ENCODE results near the gene AFG3L2. TPM values are rescaled to one million over a fixed set of nuclear protein-coding genes. Genes with fewer than 3 reads are reported as not detected.

AFG3L2 gene
- total RNA-seq, 1 donor from 2014 or later = 46.7 TPM

DNA sequence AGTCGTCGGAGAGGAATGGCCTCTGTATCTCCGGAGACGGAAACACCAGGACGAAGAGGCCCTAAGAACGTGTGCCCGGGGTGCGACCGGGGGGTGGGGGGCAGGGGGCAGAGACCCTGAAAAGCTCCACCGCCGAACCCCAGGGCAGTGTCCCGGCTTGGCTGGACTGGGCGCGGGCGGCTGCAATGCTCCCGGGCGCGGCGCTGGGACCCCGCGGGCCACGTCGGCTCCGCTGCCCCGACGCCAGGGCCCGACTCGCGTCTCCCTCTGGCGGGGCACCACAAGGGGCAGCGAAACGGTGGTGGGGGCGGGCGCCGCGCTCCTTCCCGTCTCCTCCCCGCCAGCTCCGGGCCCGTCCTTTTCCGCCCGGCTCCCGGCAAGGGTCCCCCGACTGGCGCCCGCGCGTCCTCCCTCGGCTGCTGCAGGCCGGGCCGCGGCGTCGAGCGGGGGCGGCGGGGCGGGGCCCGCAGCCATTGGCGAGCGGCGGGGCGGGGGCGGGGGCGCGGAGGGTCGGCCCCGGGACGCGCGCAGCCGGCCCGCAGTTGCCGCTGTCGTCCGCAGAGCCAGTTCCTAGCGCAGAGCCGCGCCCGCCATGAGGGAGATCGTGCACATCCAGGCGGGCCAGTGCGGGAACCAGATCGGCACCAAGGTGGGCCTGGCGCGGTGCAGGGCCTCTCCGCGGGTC, 69.2 kb downstream of the AFG3L2 start, which contains the start of gene TUBB6:
TSS of gene TUBB6 (plus strand) at position 541 of the 685 bp plus-strand sequence. CDS start at position 593, 52 bp downstream.
- Histone ChIP-seq H3K9me3 (ENCODE audit: insufficient read depth, low read depth, low read length) (no peaks in the 10 kb centered on the region), H3K27me3 (ENCODE audit: insufficient read depth, low read length) (no peaks in the 10 kb centered on the region), H3K27ac (ENCODE audit: low read depth, low read length) (peak within 1 kb of the TSS; percentile 95), H3K4me3 (ENCODE audit: insufficient read depth, low read depth, low read length) (peak within 1 kb of the TSS; percentile 96), H3K79me2 (ENCODE audit: insufficient read depth, low read length) (peaks cover 76% of the 10 kb centered on the region), H2AFZ (ENCODE audit: low read depth, low read length) (peak within 1 kb of the TSS; percentile 53), H3K9ac (ENCODE audit: low read length) (peak within 1 kb of the TSS; percentile 94), H3K4me1 (ENCODE audit: insufficient read depth, low read length) (peaks cover 21% of the 10 kb centered on the region), H3K4me2 (ENCODE audit: low read length) (peak within 1 kb of the TSS; percentile 98), H3K36me3 (ENCODE audit: insufficient read depth, low read length) (peaks cover 27% of the 10 kb centered on the region), H4K20me1 (ENCODE audit: insufficient read depth, low read length) (peaks cover 41% of the 10 kb centered on the region)
- Mint-ChIP-seq H3K4me3 (ENCODE audit: unreplicated experiment) (peak within 1 kb of the TSS; percentile 95), H3K9me3 (ENCODE audit: unreplicated experiment) (peaks cover 3% of the 10 kb centered on the region), H3K4me1 (ENCODE audit: low read depth, unreplicated experiment) (peaks cover 27% of the 10 kb centered on the region), H3K27me3 (ENCODE audit: low read depth, unreplicated experiment) (peaks cover 2% of the 10 kb centered on the region), H3K27ac (ENCODE audit: unreplicated experiment) (peak within 1 kb of the TSS; percentile 99), H3K36me3 (ENCODE audit: low read depth, unreplicated experiment) (peaks cover 25% of the 10 kb centered on the region)
- TF ChIP-seq, protein P1, sequence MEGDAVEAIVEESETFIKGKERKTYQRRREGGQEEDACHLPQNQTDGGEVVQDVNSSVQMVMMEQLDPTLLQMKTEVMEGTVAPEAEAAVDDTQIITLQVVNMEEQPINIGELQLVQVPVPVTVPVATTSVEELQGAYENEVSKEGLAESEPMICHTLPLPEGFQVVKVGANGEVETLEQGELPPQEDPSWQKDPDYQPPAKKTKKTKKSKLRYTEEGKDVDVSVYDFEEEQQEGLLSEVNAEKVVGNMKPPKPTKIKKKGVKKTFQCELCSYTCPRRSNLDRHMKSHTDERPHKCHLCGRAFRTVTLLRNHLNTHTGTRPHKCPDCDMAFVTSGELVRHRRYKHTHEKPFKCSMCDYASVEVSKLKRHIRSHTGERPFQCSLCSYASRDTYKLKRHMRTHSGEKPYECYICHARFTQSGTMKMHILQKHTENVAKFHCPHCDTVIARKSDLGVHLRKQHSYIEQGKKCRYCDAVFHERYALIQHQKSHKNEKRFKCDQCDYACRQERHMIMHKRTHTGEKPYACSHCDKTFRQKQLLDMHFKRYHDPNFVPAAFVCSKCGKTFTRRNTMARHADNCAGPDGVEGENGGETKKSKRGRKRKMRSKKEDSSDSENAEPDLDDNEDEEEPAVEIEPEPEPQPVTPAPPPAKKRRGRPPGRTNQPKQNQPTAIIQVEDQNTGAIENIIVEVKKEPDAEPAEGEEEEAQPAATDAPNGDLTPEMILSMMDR (IDR thresholded peaks at IDR 0.05; ENCODE audit: insufficient read depth, low read depth, low read length) = no peak
- TF ChIP-seq EZH2 (IDR thresholded peaks at IDR 0.05; ENCODE audit: insufficient read depth, low read length) = no peak
- DNase-seq (ENCODE audit: low read depth) (peak; percentile 69), FAIRE-seq (no peak)

GRCh38 chr18:12306752-12307700, 70.0 kb downstream of the AFG3L2 start:
- Mint-ChIP-seq H3K4me3 (ENCODE audit: unreplicated experiment) (peak overlapping the region; percentile 95), H3K27me3 (ENCODE audit: low read depth, unreplicated experiment) (peaks cover 2% of the 10 kb centered on the region), H3K4me1 (ENCODE audit: low read depth, unreplicated experiment) (peaks cover 26% of the 10 kb centered on the region), H3K36me3 (ENCODE audit: low read depth, unreplicated experiment) (peaks cover 21% of the 10 kb centered on the region), H3K9me3 (ENCODE audit: unreplicated experiment) (peaks cover 3% of the 10 kb centered on the region), H3K27ac (ENCODE audit: unreplicated experiment) (peak overlapping the region; percentile 99)
- peaks cover 37% of the 10 kb centered on the region for H4K20me1 ChIP-seq (ENCODE audit: insufficient read depth, low read length)
- no peak for FAIRE-seq
- DNase-seq (ENCODE audit: low read depth) = peak; percentile 68
- H2AFZ ChIP-seq (ENCODE audit: low read depth, low read length) = peak overlapping the region; percentile 53
- peak overlapping the region; percentile 81 for H3K27ac ChIP-seq (ENCODE audit: low read depth, low read length)
- TF ChIP-seq, protein P1 (IDR thresholded peaks at IDR 0.05; ENCODE audit: insufficient read depth, low read depth, low read length) = peak; percentile 17
- TF ChIP-seq EZH2 (IDR thresholded peaks at IDR 0.05; ENCODE audit: insufficient read depth, low read length) = no peak
- H3K36me3 ChIP-seq (ENCODE audit: insufficient read depth, low read length) = peaks cover 22% of the 10 kb centered on the region
- H3K27me3 ChIP-seq (ENCODE audit: insufficient read depth, low read length) = no peaks in the 10 kb centered on the region
- no peaks in the 10 kb centered on the region for H3K9me3 ChIP-seq (ENCODE audit: insufficient read depth, low read depth, low read length)
- H3K4me2 ChIP-seq (ENCODE audit: low read length) = peak overlapping the region; percentile 98
- H3K4me3 ChIP-seq (ENCODE audit: insufficient read depth, low read depth, low read length) = peak overlapping the region; percentile 82
- H3K4me1 ChIP-seq (ENCODE audit: insufficient read depth, low read length) = peaks cover 21% of the 10 kb centered on the region
- H3K79me2 ChIP-seq (ENCODE audit: insufficient read depth, low read length) = peaks cover 69% of the 10 kb centered on the region
- H3K9ac ChIP-seq (ENCODE audit: low read length) = peak overlapping the region; percentile 85

Measured in astrocyte (in vitro differentiated cells and primary cell).